ENCODE data around the gene HNRNPA1.
"Not testable (repeated sequence)": the region's sequence is repeated elsewhere in the genome, so short reads cannot be mapped to it uniquely, and the experiment has no call there.

Gene HNRNPA1

GRCh38 chr12:54284070-54284780 is 3.7 kb downstream of the HNRNPA1 start:
- H3K9ac ChIP-seq (ENCODE audit: low read depth, low read length); H3K4me1 ChIP-seq (ENCODE audit: insufficient read depth, low read length); H3K9me3 ChIP-seq (ENCODE audit: control insufficient read depth, insufficient read depth, low read length): not testable (repeated sequence)
- H3K36me3 ChIP-seq (ENCODE audit: insufficient read depth, low read length): peaks cover 41% of the 10 kb centered on the region

GRCh38 chr12:54285150-54286041 is 4.9 kb downstream of the HNRNPA1 start:
- H3K36me3 ChIP-seq (ENCODE audit: insufficient read depth, low read length): peaks cover 41% of the 10 kb centered on the region
- peaks cover 9% of the 10 kb centered on the region for H3K4me1 ChIP-seq (ENCODE audit: insufficient read depth, low read length)
- H3K9ac ChIP-seq (ENCODE audit: low read depth, low read length): no peak overlapping the region
- no peaks in the 10 kb centered on the region for H3K9me3 ChIP-seq (ENCODE audit: control insufficient read depth, insufficient read depth, low read length)

GRCh38 chr12:54286042-54287030 is 5.8 kb downstream of the HNRNPA1 start:
- Histone ChIP-seq H3K36me3 (ENCODE audit: insufficient read depth, low read length) (peaks cover 38% of the 10 kb centered on the region), H3K9ac (ENCODE audit: low read depth, low read length) (no peak overlapping the region), H3K9me3 (ENCODE audit: control insufficient read depth, insufficient read depth, low read length) (no peaks in the 10 kb centered on the region), H3K4me1 (ENCODE audit: insufficient read depth, low read length) (peaks cover 9% of the 10 kb centered on the region)

- Histone ChIP-seq H3K36me3 (ENCODE audit: insufficient read depth, low read length) (peaks cover 26% of the 10 kb centered on the region), H3K9ac (ENCODE audit: low read depth, low read length) (no peak overlapping the region), H3K9me3 (ENCODE audit: control insufficient read depth, insufficient read depth, low read length) (no peaks in the 10 kb centered on the region), H3K4me1 (ENCODE audit: insufficient read depth, low read length) (peaks cover 5% of the 10 kb centered on the region; the same call in 1 of the 2 replicates)
Measured at GRCh38 chr12:54287261-54288157, 7.0 kb downstream of the HNRNPA1 start.

- H3K36me3 ChIP-seq (ENCODE audit: insufficient read depth, low read length): no peaks in the 10 kb centered on the region
- no peaks in the 10 kb centered on the region for H3K9me3 ChIP-seq (ENCODE audit: control insufficient read depth, insufficient read depth, low read length)
- H3K9ac ChIP-seq (ENCODE audit: low read depth, low read length): no peak overlapping the region
- no peaks in the 10 kb centered on the region for H3K4me1 ChIP-seq (ENCODE audit: insufficient read depth, low read length)
Measured at GRCh38 chr12:54292083-54292930, 11.8 kb downstream of the HNRNPA1 start.

GRCh38 chr12:54292931-54293241 is 12.4 kb downstream of the HNRNPA1 start:
- no peaks in the 10 kb centered on the region for H3K36me3 ChIP-seq (ENCODE audit: insufficient read depth, low read length)
- no peaks in the 10 kb centered on the region for H3K9me3 ChIP-seq (ENCODE audit: control insufficient read depth, insufficient read depth, low read length)
- H3K9ac ChIP-seq (ENCODE audit: low read depth, low read length): no peak overlapping the region
- no peaks in the 10 kb centered on the region for H3K4me1 ChIP-seq (ENCODE audit: insufficient read depth, low read length)

GRCh38 chr12:54294152-54294952 is 13.8 kb downstream of the HNRNPA1 start:
- no peaks in the 10 kb centered on the region for H3K36me3 ChIP-seq (ENCODE audit: insufficient read depth, low read length)
- no peak overlapping the region for H3K9ac ChIP-seq (ENCODE audit: low read depth, low read length)

GRCh38 chr12:54294953-54295566 is 14.5 kb downstream of the HNRNPA1 start:
- Histone ChIP-seq H3K36me3 (ENCODE audit: insufficient read depth, low read length) (no peaks in the 10 kb centered on the region), H3K4me1 (ENCODE audit: insufficient read depth, low read length) (peaks cover 8% of the 10 kb centered on the region; the same call in 1 of the 2 replicates), H3K9ac (ENCODE audit: low read depth, low read length) (no peak overlapping the region), H3K9me3 (ENCODE audit: control insufficient read depth, insufficient read depth, low read length) (no peaks in the 10 kb centered on the region)

More at GRCh38 chr12:54294152-54294952, 13.8 kb downstream of the HNRNPA1 start:
- no peaks in the 10 kb centered on the region for H3K9me3 ChIP-seq (ENCODE audit: control insufficient read depth, insufficient read depth, low read length)
- peaks cover under 1% of the 10 kb centered on the region; the same call in 1 of the 2 replicates for H3K4me1 ChIP-seq (ENCODE audit: insufficient read depth, low read length)

GRCh38 chr12:54296393-54297099 is 16.0 kb downstream of the HNRNPA1 start:
- H3K36me3 ChIP-seq (ENCODE audit: insufficient read depth, low read length): no peaks in the 10 kb centered on the region
- peaks cover 14% of the 10 kb centered on the region; the same call in 1 of the 2 replicates for H3K4me1 ChIP-seq (ENCODE audit: insufficient read depth, low read length)
- no peak overlapping the region for H3K9ac ChIP-seq (ENCODE audit: low read depth, low read length)
- H3K9me3 ChIP-seq (ENCODE audit: control insufficient read depth, insufficient read depth, low read length): no peaks in the 10 kb centered on the region

GRCh38 chr12:54298904-54299303 is 18.4 kb downstream of the HNRNPA1 start:
- H3K36me3 ChIP-seq (ENCODE audit: insufficient read depth, low read length): no peaks in the 10 kb centered on the region
- H3K9me3 ChIP-seq (ENCODE audit: control insufficient read depth, insufficient read depth, low read length): no peaks in the 10 kb centered on the region
- H3K9ac ChIP-seq (ENCODE audit: low read depth, low read length): no peak overlapping the region
- H3K4me1 ChIP-seq (ENCODE audit: insufficient read depth, low read length): peaks cover 27% of the 10 kb centered on the region

- peaks cover 34% of the 10 kb centered on the region for H3K4me1 ChIP-seq (ENCODE audit: insufficient read depth, low read length)
- no peaks in the 10 kb centered on the region for H3K36me3 ChIP-seq (ENCODE audit: insufficient read depth, low read length)
- no peaks in the 10 kb centered on the region for H3K9me3 ChIP-seq (ENCODE audit: control insufficient read depth, insufficient read depth, low read length)
- H3K9ac ChIP-seq (ENCODE audit: low read depth, low read length): peak overlapping the region; percentile 25; the same call in 1 of the 2 replicates
Measured at GRCh38 chr12:54299515-54300224, 19.1 kb downstream of the HNRNPA1 start.
